ENCODE data around the gene MMEL1. TPM values are rescaled to one million over a fixed set of nuclear protein-coding genes. Genes with fewer than 3 reads are reported as not detected.

The MMEL1 gene
- total and polyA plus RNA-seq, 2 donors (not counting 3 experiments of a cell fraction or from before 2014, with no cell fraction given) = 1.1 to 1.2 TPM

DNA sequence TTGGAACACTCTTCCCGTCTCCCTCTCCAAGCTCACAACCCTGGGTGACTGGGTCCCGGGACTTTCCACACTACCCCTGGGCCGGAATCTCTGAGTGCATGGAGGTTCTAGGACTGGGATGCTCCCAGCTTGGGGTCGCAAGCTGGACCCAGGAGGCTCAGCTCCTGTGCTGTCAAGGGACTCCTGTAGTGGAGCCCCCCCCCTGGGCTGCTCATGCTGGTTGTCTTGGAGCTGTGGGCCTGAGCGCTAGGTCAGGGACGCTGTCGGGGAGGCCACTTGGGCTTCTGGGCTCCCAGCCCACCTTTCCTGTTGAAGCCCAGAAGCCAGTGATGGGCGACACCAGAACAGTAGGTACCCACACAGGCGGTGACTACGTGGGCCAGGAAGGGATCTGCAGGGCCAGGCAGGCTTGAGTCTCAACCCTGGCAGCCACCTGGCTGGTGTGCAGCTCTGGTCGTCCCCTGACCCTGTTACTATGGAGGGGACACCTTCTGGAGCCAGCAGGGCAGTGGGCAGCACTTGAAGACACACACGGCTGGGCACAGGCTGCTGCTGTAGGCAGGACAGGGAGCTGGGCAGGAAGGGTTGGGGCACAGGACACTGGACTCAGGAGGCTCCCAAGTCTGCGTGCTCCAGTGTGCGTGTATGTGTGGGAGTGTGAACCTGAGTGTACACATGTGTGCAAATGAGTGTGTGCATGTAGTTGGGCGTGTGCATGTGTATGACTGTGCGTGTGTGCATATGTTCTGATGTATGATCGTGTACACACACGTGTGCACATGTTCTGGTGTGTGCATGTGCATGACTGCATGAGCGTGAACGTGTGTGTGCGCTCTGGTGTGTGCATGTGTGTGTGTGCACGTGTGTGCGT, 3.0 kb downstream of the MMEL1 start:
- H3K9me3 ChIP-seq (replicated peaks; ENCODE audit: control insufficient read depth, insufficient read depth, low read length) = no peaks in the 10 kb centered on the region
- H3K9me1 ChIP-seq (replicated peaks; ENCODE audit: control insufficient read depth, extremely low read depth, insufficient read depth, low read length) = no peaks in the 10 kb centered on the region
- ChIA-PET CTCF (no interaction called here), POLR2A (no interaction called here)
- no peaks in the 10 kb centered on the region for H3K79me2 ChIP-seq (ENCODE audit: control insufficient read depth, insufficient read depth, low read length)
- peaks cover 8 to 12% of the 10 kb centered on the region in 2 experiments for H3K27me3 ChIP-seq (ENCODE audit: control insufficient read depth in 2 of 2, insufficient read depth in 2 of 2, low read length in 2 of 2)
- DNase-seq (ENCODE audit: low read depth, low spot score) (no peak), FAIRE-seq (no peak)
- TF ChIP-seq POLR2A (IDR thresholded peaks at IDR 0.05; ENCODE audit: low read depth, low read length) = no peak
- TF ChIP-seq MAX (IDR thresholded peaks at IDR 0.05; ENCODE audit: insufficient read depth, insufficient read length) = no peak
- no peak for TF ChIP-seq MYC (IDR thresholded peaks at IDR 0.05; ENCODE audit: low read depth, low read length)
- TF ChIP-seq, protein P1, sequence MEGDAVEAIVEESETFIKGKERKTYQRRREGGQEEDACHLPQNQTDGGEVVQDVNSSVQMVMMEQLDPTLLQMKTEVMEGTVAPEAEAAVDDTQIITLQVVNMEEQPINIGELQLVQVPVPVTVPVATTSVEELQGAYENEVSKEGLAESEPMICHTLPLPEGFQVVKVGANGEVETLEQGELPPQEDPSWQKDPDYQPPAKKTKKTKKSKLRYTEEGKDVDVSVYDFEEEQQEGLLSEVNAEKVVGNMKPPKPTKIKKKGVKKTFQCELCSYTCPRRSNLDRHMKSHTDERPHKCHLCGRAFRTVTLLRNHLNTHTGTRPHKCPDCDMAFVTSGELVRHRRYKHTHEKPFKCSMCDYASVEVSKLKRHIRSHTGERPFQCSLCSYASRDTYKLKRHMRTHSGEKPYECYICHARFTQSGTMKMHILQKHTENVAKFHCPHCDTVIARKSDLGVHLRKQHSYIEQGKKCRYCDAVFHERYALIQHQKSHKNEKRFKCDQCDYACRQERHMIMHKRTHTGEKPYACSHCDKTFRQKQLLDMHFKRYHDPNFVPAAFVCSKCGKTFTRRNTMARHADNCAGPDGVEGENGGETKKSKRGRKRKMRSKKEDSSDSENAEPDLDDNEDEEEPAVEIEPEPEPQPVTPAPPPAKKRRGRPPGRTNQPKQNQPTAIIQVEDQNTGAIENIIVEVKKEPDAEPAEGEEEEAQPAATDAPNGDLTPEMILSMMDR (IDR thresholded peaks at IDR 0.05; ENCODE audit: extremely low read depth in 1 of 2, insufficient read depth in 1 of 2, low read depth in 1 of 2, low read length in 2 of 2) = no peak
- TF ChIP-seq POLR2AphosphoS5 (IDR thresholded peaks at IDR 0.05; ENCODE audit: insufficient read depth, low read depth, low read length) = no peak
- no peak for TF ChIP-seq FOS (IDR thresholded peaks at IDR 0.05; ENCODE audit: borderline replicate concordance, insufficient read depth, low read length)
- TF ChIP-seq EZH2 (IDR thresholded peaks at IDR 0.05; ENCODE audit: borderline replicate concordance, low read depth, low read length, severe bottlenecking) = no peak
- no peak for TF ChIP-seq GATA2 (IDR thresholded peaks at IDR 0.05; ENCODE audit: insufficient read depth, insufficient read length, low read depth, low read length)
- TF ChIP-seq JUN (IDR thresholded peaks at IDR 0.05; ENCODE audit: borderline replicate concordance, insufficient read depth, insufficient read length, low read depth) = no peak
- no peaks in the 10 kb centered on the region for H3K4me1 ChIP-seq (ENCODE audit: control insufficient read depth, extremely low read depth, insufficient read depth, low read length)
- no peaks in the 10 kb centered on the region for H3K36me3 ChIP-seq (ENCODE audit: control insufficient read depth in 2 of 2, extremely low read depth in 1 of 2, insufficient read depth in 2 of 2, low read length in 2 of 2)
- no peak overlapping the region for H3K9ac ChIP-seq (replicated peaks; ENCODE audit: extremely low read depth, insufficient read depth, low read length)
- H3K4me2 ChIP-seq (ENCODE audit: insufficient read depth, low read length) = no peak overlapping the region
- BruUV-seq (replicated peaks) = no TSS peak
- intact Hi-C loops (cut with micrococcal nuclease) = no loop called here
- H4K20me1 ChIP-seq (replicated peaks; ENCODE audit: control insufficient read depth, extremely low read depth, insufficient read depth, low read length) = no peaks in the 10 kb centered on the region
- H3K27ac ChIP-seq (ENCODE audit: insufficient read depth, low read depth, low read length) = no peak overlapping the region
- no peak overlapping the region for H2AFZ ChIP-seq (ENCODE audit: low read depth, low read length)
- no peak overlapping the region for H3K4me3 ChIP-seq (replicated peaks in 1 of 3; ENCODE audit: insufficient read depth in 1 of 3, low read depth in 1 of 3, low read length in 3 of 3)
- dilution Hi-C loops (cut with MboI; ENCODE audit: extremely low pct_ligation_motif_present, low sequenced_read_pairs) = no loop called here

Measured in endothelial cell of umbilical vein (primary cell).